ENCODE measurements around the gene NCDN. TPM values are rescaled to one million over a fixed set of nuclear protein-coding genes. Genes with fewer than 3 reads are reported as not detected.

The NCDN gene
- total RNA-seq, result 13.0 and 26.3 TPM in 2 replicates

GRCh38 chr1:35557611-35558373 lies at the start of gene NCDN:
Gene NCDN (plus strand): TSS chr1:35557799. CDS start chr1:35558191, 392 bp downstream.

GRCh38 chr1:35557118-35557610 lies 435 bp upstream of the NCDN start, which contains the start of gene KIAA0319L:
Gene KIAA0319L (minus strand): TSS chr1:35557403. CDS start chr1:35554491, 2,912 bp downstream.

GRCh38 chr1:35573198-35574124 lies 15.9 kb downstream of the NCDN start, which contains the start of gene TFAP2E:
Gene TFAP2E (plus strand): TSS chr1:35573314. CDS start chr1:35573578, 264 bp downstream.

Other genes with a start within 250 kb of the NCDN start
- gene KIAA0319L, start 396 bp upstream of the NCDN start, total RNA-seq, result 34.2 and 48.7 TPM in 2 replicates
- gene TFAP2E, start 15.5 kb downstream of the NCDN start, total RNA-seq, result 0.21 and 0.34 TPM in 2 replicates
- 14.7 and 24.3 TPM in 2 replicates for gene PSMB2, start 83.7 kb downstream of the NCDN start, total RNA-seq
- gene C1orf216, start 161.1 kb downstream of the NCDN start, total RNA-seq, result 2.4 and 9.1 TPM in 2 replicates
- 0.34 and 0.50 TPM in 2 replicates for gene CLSPN, start 212.2 kb downstream of the NCDN start, total RNA-seq